ENCODE measurements around the gene CCNYL1.

CCNYL1 gene

DNA sequence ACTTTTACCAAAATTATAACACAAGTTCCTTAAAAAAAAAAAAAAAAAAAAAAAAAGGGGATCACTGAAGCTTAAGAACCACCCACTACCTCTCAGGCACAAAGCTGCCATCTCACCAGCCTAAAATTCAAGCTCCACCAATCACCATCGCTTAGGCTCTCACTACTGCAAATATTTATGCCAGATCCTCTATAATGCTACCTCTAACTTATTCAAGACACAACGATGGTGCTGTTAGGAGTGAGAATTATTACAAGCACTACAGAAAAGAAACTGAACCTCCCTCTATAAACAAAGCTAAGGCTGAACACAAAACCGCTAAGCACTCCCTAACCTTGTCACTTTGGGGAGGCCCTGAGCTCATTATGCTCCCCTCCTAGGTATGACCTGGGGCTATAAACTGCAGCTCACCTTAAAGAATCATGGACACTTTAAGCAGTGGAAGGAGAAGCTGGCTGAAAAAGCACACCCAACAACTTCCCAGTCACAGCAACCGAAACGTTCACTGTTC, 54.7 kb downstream of the CCNYL1 start:
- no peak for DNase-seq (ENCODE audit: low read depth in 2 of 2)

GRCh38 chr2:207766697-207767460, 55.4 kb downstream of the CCNYL1 start:
- no peak for DNase-seq (ENCODE audit: low read depth in 2 of 2)

GRCh38 chr2:207767461-207768167, 56.2 kb downstream of the CCNYL1 start:
- no peak for DNase-seq (ENCODE audit: low read depth in 2 of 2)

DNA sequence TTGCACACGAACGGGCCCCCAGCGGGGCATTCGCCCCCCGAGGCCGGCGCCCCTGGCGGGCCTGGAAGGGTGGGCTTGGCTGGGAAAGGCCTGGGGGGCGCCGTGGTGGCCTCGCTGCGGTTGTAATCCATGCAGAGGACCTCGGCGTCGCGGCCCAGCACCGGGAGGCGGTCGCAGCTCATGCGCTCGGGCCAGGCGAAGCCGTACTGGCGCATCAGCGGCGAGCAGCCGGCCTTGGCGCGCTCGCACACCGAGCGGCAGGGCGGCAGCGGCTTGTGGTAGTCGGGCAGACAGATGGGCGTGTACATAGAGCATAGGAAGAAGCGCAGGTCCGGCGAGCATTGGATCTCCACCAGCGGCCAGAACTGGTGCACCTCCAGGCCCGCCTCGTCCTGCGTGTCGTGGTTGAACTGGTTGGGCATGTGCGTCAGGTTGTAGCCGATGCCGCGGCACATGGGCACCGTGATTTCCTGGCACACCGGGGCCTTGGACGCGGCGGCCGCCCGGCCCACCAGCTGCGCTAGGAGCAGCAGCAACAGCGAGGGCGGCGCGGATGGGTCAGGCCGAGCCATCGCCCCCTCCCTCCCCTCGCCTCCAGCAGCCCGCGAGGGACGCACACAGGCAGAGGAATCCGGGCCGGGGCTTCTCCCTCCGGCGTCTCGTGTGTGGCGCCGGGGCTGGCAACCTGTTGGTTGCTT, 56.9 kb downstream of the CCNYL1 start:
- peak in 1 of 2 donors; percentile 9 for DNase-seq (ENCODE audit: low read depth in 2 of 2)

- DNase-seq (ENCODE audit: low read depth in 2 of 2), result peak in 1 of 2 donors; percentile 26
Observed at GRCh38 chr2:207768866-207769596, 57.6 kb downstream of the CCNYL1 start.

- no peak for DNase-seq (ENCODE audit: low read depth in 2 of 2)
Observed at GRCh38 chr2:207770602-207771404, 59.4 kb downstream of the CCNYL1 start.

GRCh38 chr2:207771421-207771820, 60.0 kb downstream of the CCNYL1 start:
- DNase-seq (ENCODE audit: low read depth in 2 of 2), result no peak

DNA sequence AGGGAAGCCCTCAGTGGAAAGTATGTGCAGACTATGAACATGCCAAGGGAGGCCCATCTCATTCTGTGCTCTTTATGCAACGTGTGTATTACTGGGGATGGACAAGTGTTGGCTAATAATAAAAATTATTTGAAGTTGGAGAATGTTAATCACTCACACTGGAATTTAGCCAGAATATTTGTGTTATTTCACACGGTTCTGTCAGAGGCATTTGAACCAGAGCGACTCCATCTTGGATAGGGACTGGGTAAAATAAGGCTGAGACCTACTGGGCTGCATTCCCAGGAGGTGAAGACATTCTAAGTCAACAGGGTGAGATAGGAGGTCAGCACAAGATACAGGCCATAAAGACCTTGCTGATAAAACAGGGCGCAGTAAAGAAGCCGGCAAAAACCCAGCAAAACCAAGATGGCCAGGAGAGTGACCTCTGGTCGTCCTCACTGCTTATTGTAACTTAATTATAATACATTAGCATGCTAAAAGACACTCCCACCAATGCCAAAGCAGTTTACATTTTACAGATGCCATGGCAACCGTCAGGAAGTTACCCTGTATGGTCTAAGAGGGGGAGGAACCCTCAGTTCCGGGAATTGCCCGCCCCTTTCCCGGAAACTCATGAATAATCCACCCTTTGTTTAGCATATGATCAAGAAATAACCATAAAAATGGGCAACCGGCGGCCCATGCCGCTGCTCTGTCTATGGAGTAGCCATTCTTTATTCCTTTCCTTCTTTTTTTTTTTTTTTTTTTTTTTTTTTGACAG, 60.8 kb downstream of the CCNYL1 start:
- peak in 1 of 2 donors; percentile 13 for DNase-seq (ENCODE audit: low read depth in 2 of 2)

DNA sequence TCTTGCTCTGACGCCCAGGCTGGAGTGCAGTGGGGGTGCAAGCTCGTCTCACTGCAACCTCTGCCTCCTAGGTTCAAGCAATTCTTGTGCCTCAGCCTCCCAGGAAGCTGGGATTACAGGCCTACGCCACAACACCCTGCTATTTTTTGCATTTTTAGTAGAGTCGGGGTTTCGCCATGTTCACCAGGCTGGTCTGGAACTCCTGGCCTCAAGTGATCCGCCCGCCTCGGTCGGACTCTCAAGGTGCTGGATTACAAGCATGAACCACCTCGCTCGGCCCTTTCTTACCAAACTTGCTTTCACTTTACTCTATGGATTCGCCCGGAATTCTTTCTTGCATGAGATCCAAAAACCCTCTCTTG, 61.4 kb downstream of the CCNYL1 start:
- no peak for DNase-seq (ENCODE audit: low read depth in 2 of 2)

DNA sequence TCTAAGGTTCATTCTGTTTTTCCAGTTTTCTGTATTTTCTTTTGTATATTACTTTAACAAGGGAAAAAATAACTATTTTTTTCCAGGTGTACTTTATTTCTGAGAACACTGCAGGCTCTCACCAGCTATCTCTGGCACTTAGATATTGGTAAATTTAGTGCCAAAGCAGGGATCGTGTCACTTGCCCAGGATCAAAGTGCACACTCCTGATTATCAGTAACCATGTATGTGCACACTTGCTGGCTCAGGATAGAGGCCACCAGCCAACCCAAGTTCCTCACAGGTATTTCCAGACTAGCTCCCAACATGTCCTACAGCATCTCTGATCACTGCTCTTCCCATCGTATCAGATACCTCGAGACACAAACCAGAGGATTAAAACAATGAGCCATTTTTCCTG, 64.0 kb downstream of the CCNYL1 start:
- DNase-seq (ENCODE audit: low read depth in 2 of 2), result no peak

- no peak for DNase-seq (ENCODE audit: low read depth in 2 of 2)
Observed at GRCh38 chr2:207777124-207777523, 65.7 kb downstream of the CCNYL1 start.

DNA sequence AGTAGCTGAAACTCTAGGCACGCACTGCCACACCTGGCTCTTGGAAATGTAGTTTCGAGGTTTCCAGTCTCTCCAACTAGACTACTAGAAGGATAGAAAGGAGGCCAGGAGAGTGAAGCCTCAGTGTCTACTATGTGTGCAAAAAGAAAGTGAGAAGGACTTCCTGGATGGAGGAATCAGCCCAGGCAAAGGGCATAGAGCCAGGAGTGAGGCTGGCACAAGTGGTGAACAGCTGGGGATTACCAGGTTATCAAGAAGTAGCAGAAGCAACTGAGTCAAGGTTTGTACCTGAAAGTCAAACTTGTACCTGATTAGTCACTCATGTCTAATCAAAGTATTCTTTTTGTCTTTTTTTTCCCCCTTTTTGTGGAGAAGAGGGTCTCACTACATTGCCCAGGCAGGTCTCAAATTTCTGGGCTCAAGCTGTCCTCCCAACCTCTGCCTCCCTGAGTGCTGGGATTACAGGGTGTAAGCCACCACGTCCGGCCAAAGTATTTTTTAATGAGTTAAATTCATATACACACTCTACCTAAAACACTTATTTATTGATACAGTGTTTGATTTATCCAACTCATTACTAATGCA, 67.0 kb downstream of the CCNYL1 start:
- DNase-seq (ENCODE audit: low read depth in 2 of 2), result no peak

- DNase-seq (ENCODE audit: low read depth in 2 of 2), result no peak
Observed at GRCh38 chr2:207779523-207779922, 68.1 kb downstream of the CCNYL1 start.

DNA sequence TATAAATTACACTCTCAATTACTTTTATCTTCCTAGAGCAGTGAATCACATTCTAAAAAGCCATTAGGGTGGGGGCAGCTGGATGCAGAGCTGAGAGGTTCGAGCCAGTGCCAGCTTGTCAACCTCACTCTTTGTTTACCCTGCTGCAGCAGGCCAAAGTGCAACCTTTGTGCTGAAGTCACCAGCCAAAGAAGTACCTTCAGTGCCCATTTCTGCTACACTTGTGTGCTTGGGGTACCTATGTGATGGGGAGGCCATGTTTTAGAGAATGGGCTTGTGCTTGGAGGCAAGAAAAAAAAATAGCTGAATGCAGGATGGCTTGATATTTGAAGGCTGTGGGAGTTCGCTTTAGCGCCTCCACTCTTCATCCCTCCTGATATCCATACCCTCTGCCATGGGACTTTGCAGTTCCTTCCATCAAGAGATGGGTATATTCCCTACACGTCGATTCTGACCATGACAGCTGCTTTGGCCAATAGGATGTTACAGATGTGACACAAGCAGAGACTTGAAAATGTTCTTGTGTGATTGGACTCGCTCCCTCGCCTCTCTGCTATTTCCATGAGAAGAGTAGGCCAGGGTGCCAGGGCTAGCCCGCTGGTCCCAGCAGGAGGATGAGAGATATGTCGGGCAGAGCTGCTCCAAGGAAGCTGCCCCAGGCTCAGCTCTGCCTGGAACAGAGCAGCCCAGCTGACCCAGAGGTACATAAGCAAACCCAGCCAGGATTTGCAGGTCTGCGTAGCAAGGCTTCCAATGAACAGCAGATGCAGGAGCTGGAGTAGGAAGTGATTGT, 71.0 kb downstream of the CCNYL1 start:
- no peak for DNase-seq (ENCODE audit: low read depth in 2 of 2)

GRCh38 chr2:207783514-207783913, 72.1 kb downstream of the CCNYL1 start:
- no peak for DNase-seq (ENCODE audit: low read depth in 2 of 2)

DNA sequence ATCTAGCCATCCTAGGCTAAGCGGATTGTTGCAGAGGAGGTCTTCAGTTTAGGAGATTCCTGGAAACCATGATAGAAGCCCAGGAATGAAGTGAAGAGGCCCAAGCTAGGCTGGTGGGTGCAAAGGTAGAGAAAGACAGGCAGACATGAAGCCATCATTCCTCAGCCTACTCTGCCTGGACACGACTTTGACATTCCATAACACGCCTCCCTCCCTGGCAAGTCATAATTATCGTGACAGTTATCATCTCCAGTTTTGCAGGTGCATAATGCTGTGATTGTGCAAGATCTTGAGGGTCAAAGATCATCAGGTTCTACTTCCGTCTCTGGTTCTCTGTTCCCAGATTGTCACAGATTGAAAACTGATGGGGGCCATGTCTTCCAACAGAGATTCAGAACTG, 73.5 kb downstream of the CCNYL1 start:
- no peak for DNase-seq (ENCODE audit: low read depth in 2 of 2)

DNA sequence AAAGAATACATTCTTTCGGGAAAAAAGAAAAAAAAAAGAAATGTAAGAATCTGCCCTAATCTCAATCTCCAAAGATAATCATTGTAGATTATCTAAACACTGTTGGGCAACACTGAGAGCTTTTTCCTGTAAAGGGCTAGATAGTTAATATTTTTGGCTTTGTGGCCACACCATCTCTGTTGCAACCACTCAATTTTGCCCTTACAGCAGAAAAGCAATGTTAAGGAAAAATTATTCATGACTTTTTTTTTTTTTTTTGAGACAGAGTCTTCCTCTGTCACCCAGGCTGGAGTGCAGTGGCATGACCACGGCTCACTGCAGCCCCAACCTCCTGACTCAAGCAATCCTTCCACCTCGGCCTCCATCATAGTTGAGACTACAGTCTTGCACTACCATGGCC, 75.6 kb downstream of the CCNYL1 start:
- no peak for DNase-seq (ENCODE audit: low read depth in 2 of 2)

GRCh38 chr2:207787800-207788199, 76.4 kb downstream of the CCNYL1 start:
- no peak for DNase-seq (ENCODE audit: low read depth in 2 of 2)

- DNase-seq (ENCODE audit: low read depth in 2 of 2), result no peak
Observed at GRCh38 chr2:207790898-207791297, 79.5 kb downstream of the CCNYL1 start.
